ENCODE results near the gene STK33. TPM values are rescaled to one million over a fixed set of nuclear protein-coding genes. Genes with fewer than 3 reads are reported as not detected.

Gene STK33
- total and polyA plus RNA-seq, 2 of the 13 experiments (the other 11 are each of a cell fraction or from before 2014, with no cell fraction given): 2.7 to 12.6 TPM

GRCh38 chr11:8387693-8388092 is 206.3 kb downstream of the STK33 start:
- H3K4me3 ChIP-seq (replicated peaks in 1 of 3; ENCODE audit: insufficient read depth in 1 of 3, low read depth in 2 of 3, low read length in 3 of 3): no peak overlapping the region
- no peak overlapping the region for H3K27ac ChIP-seq (ENCODE audit: extremely low read length, insufficient read depth, low read length)
- no peak overlapping the region for H3K9ac ChIP-seq (ENCODE audit: insufficient read depth, low read depth, low read length)
- no peak overlapping the region for H3K4me2 ChIP-seq (ENCODE audit: low read depth, low read length)
- BruUV-seq (replicated peaks): no TSS peak
- H3K36me3 ChIP-seq (replicated peaks in 1 of 2; ENCODE audit: control insufficient read depth in 1 of 2, insufficient read depth in 2 of 2, low read length in 2 of 2): no peaks in the 10 kb centered on the region
- TF ChIP-seq ATF6 (CRISPR knock-in tag; conservative IDR thresholded peaks at IDR 0.05): no peak
- no peak for TF ChIP-seq ARID2 (CRISPR knock-in tag; IDR thresholded peaks at IDR 0.05; ENCODE audit: borderline replicate concordance)
- TF ChIP-seq MAFK (conservative IDR thresholded peaks at IDR 0.05 in 1 of 2, IDR thresholded peaks at IDR 0.05 in 1 of 2; ENCODE audit: low read length in 2 of 2): peak; percentile 50 to 64
- peak; percentile 55; the same call in 1 of the 2 replicates for TF ChIP-seq MAFF (IDR thresholded peaks at IDR 0.05; ENCODE audit: low read depth, low read length)
- TF ChIP-seq UBTF (CRISPR knock-in tag; IDR thresholded peaks at IDR 0.05): no peak
- in situ Hi-C loops (cut with HindIII; ENCODE audit: extremely low pct_ligation_motif_present, low pct_unique_long_range_greater_than_20kb) (no loop called here), intact Hi-C loops (cut with micrococcal nuclease; ENCODE audit: unreplicated experiment) (no loop called here)
- ATAC-seq (no peak), FAIRE-seq (no peak), DNase-seq (ENCODE audit: low spot score) (no peak)
- no peaks in the 10 kb centered on the region for H4K20me1 ChIP-seq (ENCODE audit: insufficient read depth, low read length)
- H2AFZ ChIP-seq (ENCODE audit: low read length): no peak overlapping the region
- 78% methylated on average over 4 of the region's 5 CpGs for WGBS (ENCODE audit: low lambda C conversion rate)
- ChIA-PET CTCF (ENCODE audit: low intra/inter-chr PET ratio, low total read pairs) (no interaction called here), POLR2A (no interaction called here)
- no peaks in the 10 kb centered on the region for H3K27me3 ChIP-seq (ENCODE audit: control insufficient read depth in 1 of 2, insufficient read depth in 2 of 2, low read length in 2 of 2)
- H3K4me1 ChIP-seq (ENCODE audit: insufficient read depth, low read length): peaks cover 21% of the 10 kb centered on the region
- H3K79me2 ChIP-seq (ENCODE audit: insufficient read depth, low read length): no peaks in the 10 kb centered on the region
- H3K9me3 ChIP-seq (ENCODE audit: low read length): no peaks in the 10 kb centered on the region
